ENCODE results near the gene IFITM5. TPM values are rescaled to one million over a fixed set of nuclear protein-coding genes. Genes with fewer than 3 reads are reported as not detected.

IFITM5 gene
- total RNA-seq, 1 donor from 2014 or later: not detected

- TF ChIP-seq CTCF (IDR thresholded peaks at IDR 0.05): no peak
- Histone ChIP-seq H3K9me3 (no peaks in the 10 kb centered on the region), H3K36me3 (peaks cover 4% of the 10 kb centered on the region), H3K4me1 (peaks cover 11% of the 10 kb centered on the region), H3K27ac (no peak overlapping the region), H3K27me3 (peaks cover 12% of the 10 kb centered on the region), H3K4me3 (no peak overlapping the region)
- DNase-seq (peak; percentile 64), ATAC-seq (no peak)
- intact Hi-C loops (cut with DNase I): no loop called here
These were observed 790 bp downstream of the IFITM5 start for GRCh38 chr11:298406-299065.

- ATAC-seq: peak; percentile 53
- Histone ChIP-seq H3K27ac (no peak overlapping the region), H3K9me3 (no peaks in the 10 kb centered on the region), H3K4me1 (peaks cover 11% of the 10 kb centered on the region), H3K36me3 (peaks cover 4% of the 10 kb centered on the region), H3K27me3 (peaks cover 12% of the 10 kb centered on the region), H3K4me3 (no peak overlapping the region)
- no peak for TF ChIP-seq CTCF (IDR thresholded peaks at IDR 0.05)
- intact Hi-C loops (cut with DNase I): no loop called here
- peak; percentile 63 for DNase-seq
These were observed 1.5 kb downstream of the IFITM5 start for GRCh38 chr11:297586-298405.

GRCh38 chr11:297051-297585 is 2.2 kb downstream of the IFITM5 start:
- intact Hi-C loops (cut with DNase I): no loop called here
- peaks cover 4% of the 10 kb centered on the region for H3K36me3 ChIP-seq
- peaks cover 11% of the 10 kb centered on the region for H3K4me1 ChIP-seq
- peaks cover 12% of the 10 kb centered on the region for H3K27me3 ChIP-seq
- H3K4me3 ChIP-seq: no peak overlapping the region
- TF ChIP-seq CTCF (IDR thresholded peaks at IDR 0.05): no peak
- no peak overlapping the region for H3K27ac ChIP-seq
- H3K9me3 ChIP-seq: no peaks in the 10 kb centered on the region
- peak; percentile 60 for DNase-seq
- ATAC-seq: peak; percentile 1

GRCh38 chr11:296171-297050 is 2.9 kb downstream of the IFITM5 start:
- intact Hi-C loops (cut with DNase I): no loop called here
- TF ChIP-seq CTCF (IDR thresholded peaks at IDR 0.05): no peak
- Histone ChIP-seq H3K4me3 (no peak overlapping the region), H3K36me3 (peaks cover 4% of the 10 kb centered on the region), H3K27me3 (peaks cover 12% of the 10 kb centered on the region), H3K27ac (no peak overlapping the region), H3K9me3 (no peaks in the 10 kb centered on the region), H3K4me1 (peaks cover 11% of the 10 kb centered on the region)
- DNase-seq (peak; percentile 63), ATAC-seq (no peak)
